H1 (cell line): Measurements from ENCODE around the gene PAX8. TPM values are rescaled to one million over a fixed set of nuclear protein-coding genes. Genes with fewer than 3 reads are reported as not detected.

Experiments used
- CTCF ChIA-PET: fragments of 300-600 bp; sonication (Branson Sonifier 250); formaldehyde crosslinking; loops from one replicate; lab custom pipeline; 2021; ENCODE audit not compliant: partially characterized antibody; lab: Charles Lee
- POLR2A ChIA-PET: fragments of 300-600 bp; sonication (Branson Sonifier 250); formaldehyde crosslinking; loops from one replicate; lab custom pipeline; 2021; ENCODE audit warnings: inconsistent platforms; ENCODE audit not compliant: partially characterized antibody; lab: Charles Lee
- DNase-seq, 2 experiments: peaks; one replicate each; pipeline versions ENCODE4 v3.0.0 to v3.0.0-alpha.2; 2010 to 2022; ENCODE audit warnings: low spot score in 2 of 2, low read depth in 1 of 2, mixed read lengths in 1 of 2
- FAIRE-seq: peaks from 2 replicates; lab custom pipeline; 2011; peaks lifted over from hg19 to GRCh38; lab: Jason Lieb, UNC
- H2AFZ ChIP-seq: 2 replicates; pipeline ENCODE4 v1.8.1; 2012; ENCODE audit warnings: low read length, inconsistent platforms
- H2AK5ac ChIP-seq: 2 replicates; pipeline ENCODE4 v1.6.1; 2013; ENCODE audit warnings: low read depth, low read length
- H2BK120ac ChIP-seq: replicated peaks from 2 replicates; pipeline ENCODE3; 2013; ENCODE audit warnings: low read depth, low read length, inconsistent platforms
- H2BK12ac ChIP-seq: 2 replicates; pipeline ENCODE4 v1.6.1; 2013; ENCODE audit warnings: low read depth, low read length
- H2BK15ac ChIP-seq: 2 replicates; pipeline ENCODE4 v1.6.1; 2013; ENCODE audit warnings: low read length
- H2BK20ac ChIP-seq: 2 replicates; pipeline ENCODE4 v1.6.1; 2013; ENCODE audit warnings: low read length
- H2BK5ac ChIP-seq: 2 replicates; pipeline ENCODE4 v1.6.1; 2013; ENCODE audit warnings: low read depth, low read length
- H3K14ac ChIP-seq: 2 replicates; pipeline ENCODE4 v1.6.1; 2013; ENCODE audit warnings: inconsistent platforms; ENCODE audit not compliant: insufficient read length
- H3K18ac ChIP-seq: 2 replicates; pipeline ENCODE4 v1.6.1; 2013; ENCODE audit warnings: low read length; ENCODE audit errors: extremely low read depth
- H3K23ac ChIP-seq: 2 replicates; pipeline ENCODE4 v1.6.1; 2013; ENCODE audit warnings: inconsistent platforms; ENCODE audit not compliant: insufficient read length
- H3K23me2 ChIP-seq: 2 replicates; pipeline ENCODE4 v1.6.1; 2013; ENCODE audit warnings: low read depth, low read length
- H3K27ac ChIP-seq: 2 replicates; pipeline ENCODE4 v1.6.1; 2011; ENCODE audit warnings: low read depth, low read length, inconsistent platforms
- H3K27me3 ChIP-seq, 4 experiments: replicated peaks in 1 of 4; 1 replicate in 1 of 4; 2 replicates in 3 of 4; pipeline versions ENCODE4 v1.6.1 to v1.8.1; 2011 to 2013; ENCODE audit warnings: low read length in 3 of 4, mild to moderate bottlenecking in 3 of 4, inconsistent platforms in 2 of 4, mixed read lengths in 2 of 4, moderate library complexity in 1 of 4; ENCODE audit not compliant: control insufficient read depth in 3 of 4, insufficient read depth in 3 of 4; ENCODE audit errors: extremely low read depth in 1 of 4
- H3K36me3 ChIP-seq, 4 experiments: 2 replicates each; pipeline versions ENCODE4 v1.6.1 to v1.8.1; 2011 to 2013; ENCODE audit warnings: mild to moderate bottlenecking in 4 of 4, low read length in 3 of 4, moderate library complexity in 2 of 4, control low read depth in 1 of 4, inconsistent platforms in 1 of 4; ENCODE audit not compliant: insufficient read depth in 4 of 4, control insufficient read depth in 2 of 4
- H3K4ac ChIP-seq: replicated peaks from 2 replicates; pipeline ENCODE3; 2013; ENCODE audit warnings: low read length, low read depth, mixed read lengths, inconsistent platforms; ENCODE audit not compliant: insufficient read length
- H3K4me1 ChIP-seq, 4 experiments: replicated peaks in 1 of 4; 1 replicate in 1 of 4; 2 replicates in 3 of 4; pipeline versions ENCODE4 v1.6.1 to v1.8.1; 2011 to 2013; ENCODE audit warnings: low read length in 3 of 4, inconsistent platforms in 2 of 4, mixed read lengths in 1 of 4; ENCODE audit not compliant: insufficient read depth in 4 of 4, control insufficient read depth in 3 of 4
- H3K4me2 ChIP-seq, 2 experiments: 2 replicates each; pipeline versions ENCODE4 v1.6.1 to v1.8.1; 2011 to 2013; ENCODE audit warnings: low read depth in 2 of 2, low read length in 2 of 2, control low read depth in 1 of 2, inconsistent platforms in 1 of 2, mild to moderate bottlenecking in 1 of 2; ENCODE audit not compliant: insufficient read depth in 1 of 2
- H3K4me3 ChIP-seq, 4 experiments: fragments of 200-600, 300-600 bp in 1 of 4; sonication (generic), shearing (Covaris generic), sonication (Bioruptor Twin) in 1 of 4; 2 replicates each; pipeline versions ENCODE4 v1.5.1 to v1.8.1; 2011 to 2016; ENCODE audit warnings: low read length in 4 of 4, low read depth in 3 of 4, control low read depth in 2 of 4, inconsistent platforms in 2 of 4, mild to moderate bottlenecking in 2 of 4, mixed read lengths in 1 of 4, moderate library complexity in 1 of 4; ENCODE audit not compliant: insufficient read depth in 2 of 4; ENCODE audit errors: extremely low read depth in 1 of 4
- H3K56ac ChIP-seq: replicated peaks from 2 replicates; pipeline ENCODE3; 2013; ENCODE audit warnings: low read depth, mild to moderate bottlenecking, mixed read lengths, low read length, inconsistent platforms; ENCODE audit not compliant: insufficient read length
- H3K79me1 ChIP-seq: 2 replicates; pipeline ENCODE4 v1.6.1; 2013; ENCODE audit warnings: low read depth, low read length, control low read depth
- H3K79me2 ChIP-seq, 2 experiments: 2 replicates each; pipeline versions ENCODE4 v1.6.1 to v1.8.1; 2012 to 2013; ENCODE audit warnings: low read length in 2 of 2, mild to moderate bottlenecking in 2 of 2, inconsistent platforms in 1 of 2; ENCODE audit not compliant: insufficient read depth in 2 of 2, control insufficient read depth in 1 of 2
- H3K9ac ChIP-seq, 4 experiments: replicated peaks in 1 of 4; 1 replicate in 1 of 4; 2 replicates in 3 of 4; pipeline versions ENCODE4 v1.6.1 to v1.8.1; 2011 to 2013; ENCODE audit warnings: low read depth in 3 of 4, low read length in 3 of 4, control low read depth in 2 of 4, mild to moderate bottlenecking in 2 of 4, moderate library complexity in 2 of 4, inconsistent platforms in 1 of 4; ENCODE audit errors: extremely low read depth in 1 of 4
- H3K9me3 ChIP-seq, 2 experiments: 2 replicates each; pipeline versions ENCODE4 v1.6.1 to v1.8.1; 2012 to 2013; ENCODE audit warnings: mild to moderate bottlenecking in 2 of 2, moderate library complexity in 2 of 2, control low read depth in 1 of 2, inconsistent platforms in 1 of 2, low read depth in 1 of 2, low read length in 1 of 2, mixed read lengths in 1 of 2; ENCODE audit not compliant: insufficient read depth in 2 of 2
- H4K20me1 ChIP-seq, 2 experiments: replicated peaks in 1 of 2; 2 replicates each; pipeline versions ENCODE3 to v1.8.1; 2011 to 2013; ENCODE audit warnings: inconsistent platforms in 2 of 2, low read length in 2 of 2, mild to moderate bottlenecking in 1 of 2; ENCODE audit not compliant: insufficient read depth in 2 of 2, control insufficient read depth in 1 of 2
- H4K5ac ChIP-seq: 2 replicates; pipeline ENCODE4 v1.6.1; 2013; ENCODE audit warnings: low read length, low read depth, mixed read lengths, inconsistent platforms; ENCODE audit not compliant: insufficient read length
- H4K8ac ChIP-seq: 2 replicates; pipeline ENCODE4 v1.8.0; 2013; ENCODE audit warnings: mild to moderate bottlenecking, moderate library complexity, low read length, inconsistent platforms; ENCODE audit not compliant: insufficient read depth; ENCODE audit errors: extremely low read depth
- H4K91ac ChIP-seq: replicated peaks from 2 replicates; pipeline ENCODE3; 2013; ENCODE audit warnings: low read length, mixed read lengths, inconsistent platforms; ENCODE audit not compliant: insufficient read length
- ASH2L ChIP-seq: fragments of 200-600, 300-600 bp; sonication (generic); IDR thresholded peaks from one replicate; pipeline ENCODE4 v1.7.1; 2017; ENCODE audit warnings: low read length
- CBX5 ChIP-seq: fragments of 300-800, 300-1000 bp; sonication (generic); IDR thresholded peaks from 2 replicates; pipeline ENCODE4 v1.7.1; 2016; ENCODE audit warnings: antibody characterized with exemption, low read length, low read depth
- KDM4A ChIP-seq: IDR thresholded peaks from one replicate; pipeline ENCODE4 v1.7.1; 2012; ENCODE audit warnings: low read depth, mild to moderate bottlenecking, moderate library complexity, low read length, inconsistent platforms; ENCODE audit not compliant: severe bottlenecking
- WGBS, 2 experiments: shearing (Covaris generic) in 1 of 2; methylation state at CpG; one replicate each; pipeline versions ENCODE4 v1.1.6 to v1.1.7; 2013 to 2015; ENCODE audit warnings: low lambda C conversion rate in 2 of 2, mixed read lengths in 2 of 2, inconsistent platforms in 1 of 2, low coverage in 1 of 2, missing lambda C conversion rate in 1 of 2; ENCODE audit not compliant: insufficient replicate concordance in 2 of 2, insufficient coverage in 1 of 2, insufficient read length in 1 of 2; ENCODE audit errors: extremely low coverage in 1 of 2, missing lambda C conversion rate in 1 of 2; 5-methylcytosine and 5-hydroxymethylcytosine counted together
- polyA plus RNA-seq, 7 experiments: library from polyadenylated mRNA; depleted of rRNA in 3 of 7; stranded (reverse) in 5 of 7; unstranded in 2 of 7; fragments of >200 nt in 5 of 7; fragments of 200-250 nt in 2 of 7; gene quantifications; 1 replicate in 5 of 7; 2 replicates in 1 of 7; 4 replicates in 1 of 7; pipeline versions ENCODE4 v1.2.1 to v1.2.3, GENCODE V29; 2011 to 2013; ENCODE audit warnings: missing spikeins in 2 of 7, mixed read lengths in 2 of 7
- total RNA-seq: library from RNA; stranded (reverse); fragmentation: NEBNext Ultra II Directional; extraction: Animal tissue kit (Norgen Biotek cat#: 25700); gene quantifications from 2 replicates; pipeline ENCODE4 v1.2.1, GENCODE V29; 2021

Gene PAX8
- total and polyA plus RNA-seq, 2 of the 8 experiments (the other 6 are each of a cell fraction or from before 2014, with no cell fraction given) = 0.02 TPM; not detected in 1

DNA sequence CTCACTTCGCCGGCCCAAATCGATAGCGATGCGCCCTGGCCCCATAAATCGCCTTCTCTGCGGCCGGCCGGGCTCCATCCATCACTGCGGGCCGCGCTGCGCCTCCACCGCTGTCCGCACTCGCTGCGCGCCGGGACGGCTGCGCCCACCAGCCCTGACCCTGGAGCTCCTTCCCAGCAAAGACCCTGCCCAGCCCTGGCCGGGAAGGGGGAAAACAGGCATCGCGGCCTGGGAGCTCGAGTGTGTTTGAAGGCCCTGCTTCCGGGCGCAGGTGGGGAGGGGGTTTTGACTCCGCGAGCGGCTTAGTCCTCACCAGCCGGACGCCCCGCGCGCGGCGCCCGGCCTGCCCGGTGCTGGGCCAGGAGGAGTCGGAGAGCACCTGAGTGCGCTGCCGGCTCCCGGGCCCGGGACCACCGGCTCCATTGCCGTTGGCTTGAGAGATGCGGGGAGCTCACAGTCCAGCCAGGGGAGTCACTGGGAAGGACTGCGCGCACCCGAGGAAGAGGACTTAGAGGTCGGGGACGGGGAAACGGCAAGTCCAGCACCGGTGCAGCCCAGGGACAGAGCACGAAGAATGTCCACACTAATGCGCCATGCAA, 1.1 kb downstream of the PAX8 start:
- ChIA-PET POLR2A (interaction anchor here (0.9 to 1.2 kb wide), 2 partner anchors 9 to 17 kb away, joined by 3 to 5 read pairs; no protein-coding TSS in a partner anchor), CTCF (interaction anchor here (0.5 to 3.4 kb wide), 12 partner anchors 11 to 105 kb away, joined by 3 to 20 read pairs (median 3); no protein-coding TSS in a partner anchor)
- Histone ChIP-seq H3K79me2 (no peaks in the 10 kb centered on the region), H2BK5ac (no peak overlapping the region), H3K9ac (no peak overlapping the region), H3K18ac (no peak overlapping the region), H4K5ac (no peak overlapping the region), H3K27me3 (peaks cover 65 to 92% (median 81%) of the 10 kb centered on the region in 4 experiments), H4K91ac (no peak overlapping the region), H3K4ac (no peak overlapping the region), H3K9me3 (no peaks in the 10 kb centered on the region; a peak in 1 of 4 replicates), H3K23ac (no peak overlapping the region), H4K20me1 (peaks cover 4 to 6% of the 10 kb centered on the region in 2 experiments), H4K8ac (no peak overlapping the region), H3K23me2 (peaks cover 8% of the 10 kb centered on the region; the same call in 1 of the 2 replicates), H3K4me3 (peak overlapping the region; percentile 26 to 65 (median 59); a peak in 7 of 8 replicates), H2BK12ac (no peak overlapping the region), H2BK120ac (no peak overlapping the region), H2BK15ac (no peak overlapping the region), H3K14ac (no peak overlapping the region), H3K79me1 (no peaks in the 10 kb centered on the region), H2AFZ (peak overlapping the region; percentile 46; the same call in 1 of the 2 replicates), H2AK5ac (no peak overlapping the region), H3K36me3 (peaks cover 0 to 4% (median 0%) of the 10 kb centered on the region in 4 experiments; a peak in 1 of 8 replicates), H3K4me1 (peaks cover 3 to 8% (median 6%) of the 10 kb centered on the region in 4 experiments), H3K56ac (no peak overlapping the region), H3K4me2 (peak overlapping the region; percentile 72 to 95), H2BK20ac (no peak overlapping the region), H3K27ac (no peak overlapping the region)
- FAIRE-seq = no peak
- TF ChIP-seq ASH2L (peak; percentile 60), CBX5 (no peak), KDM4A (peak; percentile 84)
- WGBS, 2 experiments = 3% methylated on average over 40 of the region's 56 CpGs; no CpG with 5 or more reads in 1 of the 2 experiments
- no peak for DNase-seq
